GM04504 (cell line): Measurements from ENCODE around the gene ZFYVE19.

Experiments
- DNase-seq: peaks from one replicate; pipeline ENCODE4 v3.0.0-alpha.2; 2012; ENCODE audit warnings: low read depth

ZFYVE19 gene

DNA sequence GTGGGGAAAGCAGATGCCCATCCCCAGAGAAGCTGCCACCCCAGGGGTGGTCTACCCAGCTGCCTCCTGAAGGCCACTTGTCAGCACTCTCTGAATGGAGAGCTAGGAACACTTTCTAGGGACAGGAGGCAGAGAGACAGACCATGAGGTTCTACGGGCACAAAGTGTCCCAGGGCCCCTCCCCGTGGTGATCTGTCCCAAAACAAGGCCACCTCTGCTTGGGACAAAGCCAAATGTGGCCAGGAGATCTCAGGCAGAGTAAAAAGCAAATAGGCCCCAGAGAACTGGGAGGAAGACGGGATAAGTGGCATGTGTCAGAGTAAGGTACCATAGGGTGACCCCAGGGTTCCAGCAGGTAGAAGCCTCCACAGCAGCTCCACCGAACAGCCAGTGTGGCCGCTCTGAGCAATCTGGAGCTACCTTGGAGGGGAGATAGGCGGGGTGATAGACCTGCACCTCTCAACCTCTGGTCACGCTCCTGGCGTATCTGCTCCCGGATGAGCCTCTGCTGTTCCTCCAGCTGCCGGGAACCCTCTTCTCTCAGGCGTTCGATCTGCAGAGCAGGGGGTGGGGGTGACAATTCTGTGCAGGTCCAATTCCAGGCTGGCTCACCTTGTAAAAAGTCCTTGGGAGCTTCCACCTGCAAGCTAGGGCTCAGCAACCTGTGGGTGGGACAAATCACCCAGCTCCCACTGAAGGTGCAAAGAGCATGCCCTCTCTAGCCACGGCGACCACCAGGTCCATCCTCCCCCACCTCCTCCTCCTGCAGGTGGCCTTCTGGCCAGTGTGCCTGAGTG lies 31.0 kb upstream of the ZFYVE19 start:
- DNase-seq: no peak

DNA sequence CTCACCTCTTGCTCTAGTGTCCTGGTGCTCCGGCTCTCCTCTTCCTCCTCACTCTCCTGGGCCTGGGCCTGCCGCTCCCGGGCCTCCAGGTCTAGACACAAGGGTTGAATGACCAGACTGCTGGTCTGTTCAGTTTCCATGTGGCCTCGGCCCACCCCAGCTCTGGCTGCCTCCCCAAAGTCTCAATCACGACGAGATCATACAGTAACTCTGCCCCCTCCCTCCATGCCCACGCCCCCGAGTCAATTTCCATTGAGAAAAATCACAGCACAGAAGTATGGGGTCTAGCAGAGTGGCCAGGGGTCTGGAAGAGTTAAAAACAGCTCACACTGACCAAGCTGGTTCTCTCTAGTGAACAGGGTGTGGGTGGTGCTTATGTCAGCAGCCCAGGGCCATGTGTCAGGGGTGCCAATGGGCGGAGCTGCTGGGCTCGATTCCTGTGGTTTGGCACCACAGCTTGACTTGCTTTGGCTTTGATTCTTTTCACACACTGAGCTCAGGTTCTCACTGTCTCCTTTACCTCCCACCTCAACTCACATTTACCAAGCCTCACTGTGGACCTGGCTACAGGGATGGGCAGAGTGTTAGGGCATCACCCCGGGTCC lies 30.2 kb upstream of the ZFYVE19 start:
- DNase-seq: no peak

DNA sequence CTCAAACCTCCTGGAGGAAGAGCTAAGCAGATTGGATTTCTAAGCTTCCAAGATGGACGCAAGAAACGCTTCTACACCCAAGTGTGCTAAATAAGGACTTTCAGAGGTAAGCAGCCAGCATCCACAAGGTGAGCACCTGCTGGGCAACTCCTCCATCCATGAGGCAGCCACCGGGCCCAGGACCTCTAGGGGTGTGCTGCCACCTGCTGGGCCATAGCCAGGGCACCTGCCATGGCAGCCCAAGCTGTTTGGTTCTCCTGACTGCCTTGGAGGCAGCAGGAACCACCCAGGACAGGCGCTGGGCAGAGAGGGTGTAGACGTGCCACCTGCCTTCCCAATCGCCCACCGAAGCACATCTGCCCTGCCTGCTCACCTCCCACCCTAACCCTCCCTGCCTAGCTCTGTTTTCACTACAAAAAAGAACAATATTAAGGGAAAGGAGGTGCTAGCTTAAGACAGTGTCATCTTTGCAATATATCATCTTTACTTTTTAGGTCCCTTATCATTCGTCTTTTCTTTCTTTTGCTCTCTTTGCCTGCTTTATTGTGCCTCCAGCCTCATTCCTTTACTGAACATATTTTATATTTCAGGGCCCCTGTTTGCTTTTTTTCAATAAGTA lies 24.2 kb upstream of the ZFYVE19 start:
- DNase-seq: no peak

DNA sequence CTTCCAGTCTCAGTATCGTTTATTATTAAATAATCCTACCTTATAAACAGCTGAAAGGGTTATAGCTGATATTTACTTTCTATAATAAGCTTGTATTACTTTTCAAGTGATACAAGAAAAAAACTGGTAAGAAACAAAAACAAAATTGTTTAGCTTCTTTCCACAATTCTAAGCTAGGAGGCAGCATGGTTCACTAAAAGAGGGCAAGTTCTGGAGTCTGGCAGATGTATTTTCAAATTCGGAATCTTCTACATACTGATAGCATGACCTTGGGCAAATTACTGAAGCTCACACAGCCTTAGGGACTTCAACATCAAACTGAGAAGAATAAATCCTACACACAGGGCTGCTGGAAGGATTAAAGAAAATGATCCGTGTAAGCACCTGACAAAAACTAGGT lies 21.7 kb upstream of the ZFYVE19 start:
- no peak for DNase-seq

DNA sequence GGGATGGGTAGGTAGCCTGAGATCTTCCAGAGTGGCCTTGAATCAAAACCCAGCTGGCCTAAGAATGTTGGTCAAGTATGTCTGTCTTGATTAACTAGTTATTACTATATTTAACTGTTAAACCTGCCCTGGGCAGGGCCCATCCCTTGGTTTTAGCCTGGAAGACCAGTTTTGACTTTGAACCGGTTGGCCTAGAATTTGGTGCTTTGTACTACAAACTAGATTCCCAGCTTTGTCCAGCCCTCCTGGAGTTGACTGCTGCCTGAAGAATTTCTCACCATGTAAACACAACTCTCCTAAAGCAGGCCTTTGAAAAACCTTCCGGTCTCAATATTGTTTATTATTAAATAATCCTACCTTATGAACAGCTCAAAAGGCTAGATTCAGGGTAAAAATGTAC lies 21.1 kb upstream of the ZFYVE19 start:
- no peak for DNase-seq

DNA sequence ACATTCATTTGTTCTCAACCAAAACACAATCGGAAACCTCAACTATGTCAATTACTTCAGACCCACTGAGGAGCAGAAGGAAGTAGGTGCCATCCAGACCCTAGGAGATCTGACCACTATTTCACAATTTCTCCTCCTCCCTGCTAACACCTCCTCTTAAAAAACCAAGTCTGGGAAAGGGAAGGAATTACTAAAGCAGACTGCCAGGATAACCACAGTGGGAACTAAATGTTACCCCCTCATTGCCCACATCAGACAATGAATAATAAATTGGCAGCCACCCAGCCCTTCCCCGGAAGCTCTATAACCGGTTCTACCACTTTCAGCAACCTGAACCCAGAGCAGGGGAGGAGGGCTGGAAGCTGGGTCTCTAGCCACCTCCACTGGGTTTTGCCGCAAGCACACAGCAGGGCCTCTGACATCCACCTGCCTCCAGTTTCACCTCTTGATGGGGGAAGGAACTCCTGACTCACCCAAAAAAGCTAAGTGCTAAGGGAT lies 19.5 kb upstream of the ZFYVE19 start:
- peak; percentile 28 for DNase-seq

DNA sequence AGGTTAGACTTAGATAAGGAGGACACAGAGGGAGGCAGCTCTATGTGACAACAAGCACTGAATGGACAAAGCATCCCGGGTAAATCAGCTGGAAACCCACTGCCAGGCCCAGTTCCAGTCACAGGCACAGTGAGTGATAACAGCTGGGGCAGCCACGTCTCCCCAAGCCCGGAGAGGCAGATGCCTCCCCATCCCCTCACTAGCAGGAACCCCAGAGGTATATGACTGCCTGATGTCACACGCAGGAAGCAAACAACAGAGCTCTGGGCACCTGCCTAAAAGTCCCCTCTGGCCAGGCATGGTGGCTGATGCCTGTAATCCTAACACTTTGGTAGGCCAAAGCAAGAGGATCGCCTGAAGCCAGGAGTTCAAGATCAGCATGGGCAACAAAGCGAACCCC lies 18.9 kb upstream of the ZFYVE19 start:
- DNase-seq: no peak

DNA sequence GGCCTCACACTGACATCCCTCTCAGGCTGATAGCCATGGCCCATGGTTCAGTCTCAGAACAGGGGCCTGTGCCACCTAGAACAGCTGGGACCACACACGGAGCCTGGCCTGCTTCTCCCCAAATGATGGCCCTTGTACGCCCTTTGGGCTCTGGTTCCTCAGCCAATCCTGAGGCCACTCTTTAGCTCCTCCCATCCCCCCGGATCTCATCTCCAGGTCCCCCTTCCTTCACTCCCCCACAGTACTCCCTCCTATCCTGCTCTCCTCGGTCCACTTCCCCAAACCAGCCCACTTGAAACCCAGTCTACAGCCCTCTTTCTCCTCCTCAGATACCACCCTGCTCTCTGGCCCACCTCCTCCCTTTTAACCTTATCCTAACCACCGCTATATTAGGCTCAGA lies 17.8 kb upstream of the ZFYVE19 start:
- DNase-seq: no peak

DNA sequence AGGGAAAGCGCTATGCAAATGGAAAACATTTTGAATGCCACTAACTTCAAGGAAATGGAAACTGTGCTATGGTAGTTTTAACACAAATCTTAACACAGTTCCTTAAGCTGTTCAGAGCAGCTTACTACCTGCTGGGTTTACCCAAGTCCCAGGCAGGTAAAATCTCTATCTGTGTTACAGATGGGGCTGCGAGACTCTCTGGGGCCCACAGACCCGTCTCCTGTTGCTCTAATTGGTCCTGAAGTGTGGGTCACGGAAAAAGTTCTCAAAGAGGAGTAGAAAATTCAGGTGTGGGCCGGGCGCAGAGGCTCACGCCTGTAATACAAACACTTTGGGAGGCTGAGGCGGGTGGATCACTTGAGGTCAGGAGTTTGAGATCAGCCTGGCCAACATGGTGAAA lies 16.9 kb upstream of the ZFYVE19 start:
- DNase-seq: no peak

DNA sequence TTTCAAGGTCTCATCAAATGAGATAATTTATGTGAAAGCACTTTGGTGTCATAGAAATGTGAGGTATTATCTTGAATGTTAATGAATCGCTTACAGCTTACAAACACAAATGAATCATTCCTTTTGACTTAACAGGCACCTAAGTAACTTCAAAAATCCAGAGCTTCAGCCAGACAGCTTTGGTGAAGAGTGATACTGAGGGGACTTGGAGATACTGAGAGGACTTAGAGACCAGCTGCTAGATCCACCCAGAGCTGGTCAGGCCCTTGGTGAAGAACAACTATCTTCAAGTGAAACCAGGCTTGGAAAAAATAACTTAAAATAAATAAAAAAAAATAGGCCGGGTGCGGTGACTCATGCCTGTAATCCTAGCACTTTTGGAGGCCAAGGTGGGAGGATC lies 16.2 kb upstream of the ZFYVE19 start:
- no peak for DNase-seq

DNA sequence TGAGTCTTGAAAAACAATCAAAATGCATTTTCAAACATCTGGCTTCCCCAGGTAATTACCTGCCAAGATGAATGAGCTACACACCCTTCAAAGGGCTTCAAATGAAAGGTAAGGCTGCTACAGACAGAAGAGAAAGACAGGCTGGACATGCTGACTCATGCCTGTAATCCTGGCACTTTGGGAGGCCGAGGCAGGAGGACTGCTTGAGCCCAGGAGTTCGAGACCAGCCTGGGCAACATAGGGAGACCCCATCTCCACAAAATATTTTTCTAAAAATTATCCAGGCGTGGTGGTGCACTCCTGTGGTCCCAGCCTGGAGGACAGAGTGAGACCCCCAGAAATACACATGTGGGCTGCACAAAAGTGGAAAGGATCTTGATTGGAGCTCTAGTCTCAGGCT lies 14.5 kb upstream of the ZFYVE19 start:
- DNase-seq: no peak

DNA sequence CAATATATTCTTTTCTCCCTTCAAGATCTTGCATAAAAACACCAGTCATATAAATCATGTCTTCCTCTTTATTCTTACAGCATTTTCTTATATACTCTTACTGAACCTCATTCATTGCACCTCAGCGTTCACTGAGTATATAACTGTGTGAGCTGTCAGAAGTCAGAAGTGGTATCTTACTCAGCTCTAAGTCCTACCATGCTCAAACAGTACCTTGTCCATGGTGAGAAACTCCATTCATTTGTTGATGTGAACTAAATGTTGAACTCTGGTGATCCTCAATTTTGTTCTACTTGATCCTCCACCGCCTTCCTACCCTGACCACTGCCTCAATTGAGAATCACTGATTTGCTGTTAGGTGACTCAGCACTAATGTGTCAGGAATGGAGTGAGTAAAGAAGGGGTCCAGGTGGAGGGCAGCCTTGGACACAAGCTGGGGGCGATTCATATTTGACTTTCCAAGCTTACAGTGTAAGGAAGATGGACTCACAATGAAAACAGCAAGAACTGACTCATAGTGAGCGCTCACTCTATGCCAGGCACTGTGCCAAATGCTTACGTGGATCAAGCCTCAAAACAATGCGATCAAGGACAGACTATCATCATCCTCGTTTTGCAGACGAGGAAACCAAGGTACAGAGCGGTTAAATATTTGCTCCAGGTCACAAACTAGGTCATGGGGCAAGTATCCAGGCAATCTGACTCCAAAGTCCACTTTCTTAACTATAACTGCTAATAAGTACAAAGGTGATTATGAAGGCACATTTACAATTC lies 13.5 kb upstream of the ZFYVE19 start:
- DNase-seq: peak; percentile 80

DNA sequence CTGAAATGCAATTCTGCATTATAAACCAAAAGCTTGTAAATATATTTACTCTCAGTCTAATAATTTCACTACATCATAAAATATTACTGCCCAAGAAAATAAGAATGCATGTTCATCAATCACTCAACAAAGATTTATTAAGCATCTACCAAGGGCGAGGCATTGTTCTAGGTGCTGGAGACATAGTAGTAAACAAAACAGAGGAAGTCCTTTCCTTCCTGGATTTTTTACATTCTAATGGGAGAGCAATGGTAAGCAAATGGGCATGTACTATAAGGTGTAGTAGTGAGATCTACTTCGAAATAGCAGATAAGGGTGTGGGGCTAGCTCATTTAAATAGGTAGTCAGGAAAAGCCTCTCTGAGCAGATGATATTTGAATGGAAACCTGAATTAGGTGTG lies 10.8 kb upstream of the ZFYVE19 start:
- no peak for DNase-seq

DNA sequence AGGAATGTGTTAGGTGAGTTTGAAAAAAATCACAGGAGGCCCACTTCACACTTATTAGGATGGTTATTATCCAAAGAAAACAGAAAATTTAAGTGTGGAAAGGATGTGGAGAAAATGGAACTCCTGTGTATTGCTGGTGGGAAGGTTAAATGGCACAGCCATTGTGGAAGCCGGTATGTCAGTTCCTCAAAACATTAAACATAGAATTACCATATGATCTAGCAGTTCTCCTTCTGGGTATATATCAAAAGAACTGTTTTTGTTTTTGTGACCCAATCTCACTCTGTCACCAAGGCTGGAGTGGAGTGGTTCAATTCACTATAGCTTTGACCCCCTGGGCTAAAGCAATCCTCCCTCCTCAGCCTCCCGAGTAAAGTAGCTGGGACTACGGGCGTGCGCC lies 10.4 kb upstream of the ZFYVE19 start:
- no peak for DNase-seq

DNA sequence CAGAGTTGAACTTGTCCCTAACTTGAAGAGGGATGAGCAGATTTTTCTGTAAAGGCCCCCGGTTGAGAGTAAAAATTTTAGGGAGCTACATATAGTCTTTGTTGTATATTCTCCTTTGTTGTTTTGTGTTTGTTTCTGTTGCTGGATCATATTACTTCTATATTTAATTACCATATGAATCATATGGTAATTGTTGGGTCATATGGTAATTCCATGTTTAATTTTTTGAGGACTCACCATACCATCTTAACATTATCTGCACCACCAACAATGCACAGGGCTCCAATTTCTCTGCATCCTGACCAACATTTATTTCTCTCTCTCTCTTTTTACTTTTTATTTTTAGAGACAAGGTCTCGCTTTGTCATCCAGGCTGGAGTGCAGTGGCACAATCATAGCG lies 7.4 kb upstream of the ZFYVE19 start:
- no peak for DNase-seq

DNA sequence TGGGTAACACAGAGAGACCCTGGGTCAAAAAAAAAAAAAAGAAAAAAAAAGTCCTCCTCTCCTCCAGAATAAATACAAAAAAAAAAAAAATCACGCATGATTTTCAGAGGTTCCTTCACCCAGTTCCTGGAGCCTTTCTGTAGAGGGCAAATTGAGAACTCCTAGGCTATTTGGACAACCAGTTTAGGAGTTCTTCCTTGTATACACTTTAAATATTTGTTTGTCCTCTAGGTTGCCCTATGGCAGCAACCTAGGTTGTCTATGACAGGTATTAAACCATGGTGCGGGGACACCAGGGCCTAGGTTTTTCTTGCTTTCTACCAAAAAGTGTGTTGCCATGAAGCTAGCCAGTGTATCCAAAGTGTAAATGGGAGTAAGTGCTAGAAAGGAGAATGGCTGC lies 3.8 kb upstream of the ZFYVE19 start:
- DNase-seq: no peak

DNA sequence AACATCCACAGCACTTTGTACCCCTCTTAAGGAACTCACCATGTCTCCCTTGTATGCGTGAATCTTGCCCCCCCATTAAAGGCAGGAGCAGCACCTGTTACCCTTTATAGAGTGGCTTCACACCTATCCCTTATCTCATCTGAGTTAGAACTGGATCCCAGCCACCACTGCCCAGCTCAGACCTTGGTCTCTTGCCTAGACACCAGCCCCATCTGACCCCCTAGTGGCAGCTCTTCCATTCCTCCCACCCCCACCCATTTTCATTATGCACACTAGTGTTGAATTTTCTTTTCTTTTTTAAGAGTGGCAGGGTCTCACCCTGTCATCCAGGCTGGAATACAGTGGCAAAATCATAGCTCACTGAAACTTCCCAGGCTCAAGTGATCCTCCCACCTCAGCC lies 3.2 kb upstream of the ZFYVE19 start:
- DNase-seq: no peak

DNA sequence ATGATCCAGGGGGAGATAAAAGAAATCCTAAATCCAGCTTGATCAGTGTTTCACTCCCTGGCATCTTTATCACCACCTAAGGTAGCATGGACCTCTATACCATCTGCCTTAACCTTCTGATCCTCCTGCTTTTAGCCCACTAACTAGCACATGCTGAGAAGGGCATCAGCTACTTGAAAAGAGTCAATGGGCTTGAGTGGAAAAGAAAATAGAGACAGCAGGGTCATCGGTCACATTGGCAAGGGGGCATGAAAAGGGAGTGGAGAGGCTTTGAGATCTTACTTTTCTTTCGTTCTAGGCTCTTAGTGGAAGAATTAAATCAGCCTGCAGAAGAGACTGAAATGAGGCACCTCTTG lies 239 bp upstream of the ZFYVE19 start:
- DNase-seq: no peak

DNA sequence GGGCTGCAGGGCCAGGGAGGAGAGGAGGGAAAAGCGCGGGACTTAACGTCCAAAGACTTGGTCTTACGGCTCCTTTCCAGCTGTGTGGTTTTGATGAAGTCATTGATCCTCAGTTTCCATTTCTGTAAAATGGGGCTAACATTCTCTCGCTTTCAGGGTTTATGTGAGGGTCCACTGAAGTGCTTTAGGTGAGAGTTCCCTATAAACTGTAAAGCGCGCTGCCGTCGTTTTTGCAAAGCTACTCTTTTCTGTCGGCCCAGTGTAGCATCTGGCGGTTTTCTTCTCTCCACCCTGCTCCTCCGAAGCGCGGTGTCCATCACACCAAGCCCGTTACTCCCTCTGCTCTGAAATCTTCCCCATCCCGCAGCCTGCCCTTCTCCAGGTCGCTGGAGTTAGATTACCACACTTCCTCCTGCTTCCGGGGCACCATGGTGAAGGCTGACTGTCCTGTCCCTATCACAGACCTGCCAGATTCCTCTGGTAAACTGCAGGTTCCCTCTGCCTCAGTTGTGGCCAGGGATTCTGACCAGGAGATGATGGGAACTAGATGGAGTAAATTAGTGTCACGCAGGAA lies 1.1 kb downstream of the ZFYVE19 start:
- DNase-seq: no peak

DNA sequence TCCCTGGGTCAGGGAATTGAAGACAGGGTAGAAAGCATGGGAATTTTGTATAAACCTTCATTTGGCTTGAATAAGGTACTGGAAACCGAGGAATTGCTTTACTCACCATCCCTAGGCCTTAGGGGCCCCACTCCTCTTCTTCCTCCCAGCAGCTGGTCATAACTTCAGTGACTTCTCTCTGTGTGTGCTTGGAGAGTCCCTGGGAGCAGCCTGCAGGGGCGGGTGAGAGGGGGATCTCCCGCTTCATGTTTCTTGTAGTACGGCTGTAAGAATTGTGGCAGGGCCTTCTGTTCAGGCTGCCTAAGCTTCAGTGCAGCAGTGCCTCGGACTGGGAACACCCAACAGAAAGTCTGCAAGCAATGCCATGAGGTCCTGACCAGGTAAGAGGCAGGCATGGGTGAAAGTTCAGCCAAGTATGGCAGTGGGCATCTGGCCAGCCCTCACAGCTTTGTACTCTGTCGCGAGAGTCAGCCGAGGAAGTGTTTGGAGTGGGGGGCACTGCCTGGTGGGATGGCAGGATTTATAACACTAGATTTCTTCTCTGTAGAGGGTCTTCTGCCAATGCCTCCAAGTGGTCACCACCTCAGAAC lies 2.1 kb downstream of the ZFYVE19 start:
- DNase-seq: no peak

DNA sequence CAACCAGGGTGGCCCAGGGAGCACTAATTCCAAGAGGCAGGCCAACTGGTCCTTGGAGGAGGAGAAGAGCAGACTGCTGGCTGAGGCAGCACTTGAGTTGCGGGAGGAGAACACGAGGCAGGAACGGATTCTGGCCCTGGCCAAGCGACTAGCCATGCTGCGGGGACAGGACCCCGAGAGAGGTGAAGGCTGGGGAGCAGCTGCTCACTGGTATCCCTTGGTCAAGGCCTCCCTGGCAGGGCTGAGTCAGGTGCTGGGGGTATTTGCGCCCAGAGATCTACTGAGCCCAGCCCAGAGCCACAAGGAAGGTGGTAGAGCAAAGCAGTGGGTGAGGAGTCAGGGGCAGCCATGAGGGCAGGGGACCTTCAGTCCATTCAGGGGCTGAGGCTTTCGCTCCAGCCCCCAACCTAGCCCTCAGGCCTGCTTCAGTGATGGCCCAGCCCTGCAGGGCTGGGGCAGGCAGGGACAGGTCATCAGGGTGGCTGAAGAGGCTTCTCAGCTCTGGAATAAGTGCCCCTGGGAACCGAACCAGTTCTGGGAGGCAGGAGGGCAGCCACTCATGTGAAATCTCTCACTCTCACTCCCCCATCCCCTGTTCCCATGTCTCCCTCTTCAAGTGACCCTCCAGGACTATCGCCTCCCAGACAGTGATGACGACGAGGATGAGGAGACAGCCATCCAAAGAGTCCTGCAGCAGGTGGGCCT lies 6.0 kb downstream of the ZFYVE19 start:
- no peak for DNase-seq
